Mesenchymal stem cell (in vitro differentiated cells and primary cell): ENCODE data around the gene GFY.

Experiments used
- DNase-seq: peaks from one replicate; pipeline ENCODE4 v3.0.0-alpha.2; 2013
- H2AFZ ChIP-seq: one replicate; pipeline ENCODE4 v1.6.1; 2013; ENCODE audit warnings: low read depth, mild to moderate bottlenecking, control low read depth, inconsistent platforms, low read length, moderate library complexity
- H2AK5ac ChIP-seq: 2 replicates; pipeline ENCODE4 v1.6.1; 2013; ENCODE audit warnings: low read length, moderate library complexity, mild to moderate bottlenecking, inconsistent platforms; ENCODE audit not compliant: severe bottlenecking
- H2BK120ac ChIP-seq: one replicate; pipeline ENCODE4 v1.6.1; 2013; ENCODE audit warnings: low read depth, mild to moderate bottlenecking, inconsistent platforms, low read length, moderate library complexity
- H2BK12ac ChIP-seq, 2 experiments: one replicate each; pipeline ENCODE4 v1.6.1; 2013; ENCODE audit warnings: inconsistent platforms in 2 of 2, low read length in 2 of 2, mild to moderate bottlenecking in 2 of 2, moderate library complexity in 2 of 2, control low read depth in 1 of 2
- H2BK15ac ChIP-seq: one replicate; pipeline ENCODE4 v1.6.1; 2013; ENCODE audit warnings: mild to moderate bottlenecking, low read depth, inconsistent platforms; ENCODE audit not compliant: poor library complexity, severe bottlenecking
- H2BK5ac ChIP-seq: 2 replicates; pipeline ENCODE4 v1.6.1; 2013; ENCODE audit warnings: low read depth, mild to moderate bottlenecking, low read length, control low read depth, inconsistent platforms; ENCODE audit not compliant: poor library complexity, severe bottlenecking
- H3K14ac ChIP-seq, 2 experiments: one replicate each; pipeline ENCODE4 v1.6.1; 2013; ENCODE audit warnings: inconsistent platforms in 2 of 2, low read length in 2 of 2, control low read depth in 1 of 2, mild to moderate bottlenecking in 1 of 2, moderate library complexity in 1 of 2
- H3K18ac ChIP-seq, 2 experiments: one replicate each; pipeline ENCODE4 v1.6.1; 2013; ENCODE audit warnings: inconsistent platforms in 2 of 2, low read length in 2 of 2, control low read depth in 1 of 2, low read depth in 1 of 2, mild to moderate bottlenecking in 1 of 2
- H3K23ac ChIP-seq, 2 experiments: one replicate each; pipeline ENCODE4 v1.6.1; 2013; ENCODE audit warnings: inconsistent platforms in 2 of 2, low read length in 2 of 2, mild to moderate bottlenecking in 2 of 2, moderate library complexity in 2 of 2, control low read depth in 1 of 2
- H3K27ac ChIP-seq: 2 replicates; pipeline ENCODE4 v1.5.1; 2013; ENCODE audit warnings: mild to moderate bottlenecking, moderate library complexity, low read length, control low read depth, inconsistent platforms; ENCODE audit not compliant: poor library complexity, severe bottlenecking
- H3K27me3 ChIP-seq, 2 experiments: 2 replicates each; pipeline versions ENCODE4 v1.6.1 to v1.7.0; 2013; ENCODE audit warnings: low read length in 2 of 2, mild to moderate bottlenecking in 2 of 2, moderate library complexity in 2 of 2, control low read depth in 1 of 2, inconsistent platforms in 1 of 2; ENCODE audit not compliant: control insufficient read depth in 1 of 2, insufficient read depth in 1 of 2
- H3K36me3 ChIP-seq, 2 experiments: 2 replicates each; pipeline versions ENCODE4 v1.6.1 to v1.7.0; 2013; ENCODE audit warnings: low read length in 2 of 2, control low read depth in 1 of 2, inconsistent platforms in 1 of 2, low read depth in 1 of 2, mild to moderate bottlenecking in 1 of 2; ENCODE audit not compliant: insufficient read depth in 2 of 2, control insufficient read depth in 1 of 2
- H3K4ac ChIP-seq, 2 experiments: one replicate each; pipeline ENCODE4 v1.6.1; 2013; ENCODE audit warnings: inconsistent platforms in 2 of 2, low read length in 2 of 2, mild to moderate bottlenecking in 2 of 2, moderate library complexity in 2 of 2, control low read depth in 1 of 2, low read depth in 1 of 2
- H3K4me1 ChIP-seq: 2 replicates; pipeline ENCODE4 v1.6.1; 2013; ENCODE audit warnings: low read depth, low read length, control low read depth; ENCODE audit not compliant: control insufficient read depth, insufficient read depth
- H3K4me2 ChIP-seq: 2 replicates; pipeline ENCODE4 v1.6.1; 2013; ENCODE audit warnings: low read length, mild to moderate bottlenecking, inconsistent platforms; ENCODE audit not compliant: poor library complexity, severe bottlenecking
- H3K4me3 ChIP-seq, 2 experiments: 2 replicates each; pipeline versions ENCODE4 v1.5.1 to v1.7.0; 2013; ENCODE audit warnings: low read length in 2 of 2, mild to moderate bottlenecking in 2 of 2, control low read depth in 1 of 2, low read depth in 1 of 2; ENCODE audit not compliant: insufficient read depth in 1 of 2
- H3K79me1 ChIP-seq: replicated peaks from 2 replicates; pipeline ENCODE4 v1.6.1; 2013; ENCODE audit warnings: mild to moderate bottlenecking, control low read depth, low read length, inconsistent platforms; ENCODE audit not compliant: poor library complexity, severe bottlenecking
- H3K9ac ChIP-seq: 2 replicates; pipeline ENCODE4 v1.7.0; 2013; ENCODE audit warnings: mild to moderate bottlenecking, low read length, moderate library complexity
- H3K9me3 ChIP-seq: 2 replicates; pipeline ENCODE4 v1.7.0; 2013; ENCODE audit warnings: mild to moderate bottlenecking, low read length; ENCODE audit not compliant: control insufficient read depth
- H4K8ac ChIP-seq: one replicate; pipeline ENCODE4 v1.6.1; 2013; ENCODE audit warnings: inconsistent platforms, mild to moderate bottlenecking, low read length, moderate library complexity
- H4K91ac ChIP-seq: one replicate; pipeline ENCODE4 v1.6.1; 2013; ENCODE audit warnings: mild to moderate bottlenecking, low read length, inconsistent platforms
- WGBS: methylation state at CpG from one replicate; pipeline ENCODE4 v1.1.7; 2013; ENCODE audit warnings: mixed read lengths; 5-methylcytosine and 5-hydroxymethylcytosine counted together

The GFY gene

GRCh38 chr19:49438261-49438660 lies 13.1 kb downstream of the GFY start:
- Histone ChIP-seq H3K23ac (no peak overlapping the region), H3K79me1 (no peaks in the 10 kb centered on the region), H3K4me1 (peaks cover 14% of the 10 kb centered on the region), H3K36me3 (no peaks in the 10 kb centered on the region), H4K8ac (no peak overlapping the region), H3K4ac (no peak overlapping the region), H3K9ac (no peak overlapping the region), H3K14ac (no peak overlapping the region), H2AK5ac (no peak overlapping the region), H4K91ac (no peak overlapping the region), H3K9me3 (no peaks in the 10 kb centered on the region), H2BK5ac (no peak overlapping the region), H2AFZ (no peak overlapping the region), H3K27me3 (peaks cover 68 to 73% of the 10 kb centered on the region in 2 experiments), H2BK120ac (no peak overlapping the region), H3K4me2 (no peak overlapping the region), H2BK15ac (no peak overlapping the region), H2BK12ac (no peak overlapping the region), H3K18ac (no peak overlapping the region), H3K27ac (no peak overlapping the region), H3K4me3 (no peak overlapping the region)
- no peak for DNase-seq
- 30% methylated on average over 3 of the region's 6 CpGs for WGBS

- H2BK120ac ChIP-seq: no peak overlapping the region
- peaks cover 14% of the 10 kb centered on the region for H3K4me1 ChIP-seq
- DNase-seq: no peak
- no peak overlapping the region for H4K8ac ChIP-seq
- no peaks in the 10 kb centered on the region for H3K79me1 ChIP-seq
- WGBS: 86% methylated on average over 1 of the region's 6 CpGs
- no peaks in the 10 kb centered on the region for H3K9me3 ChIP-seq
- H3K18ac ChIP-seq: no peak overlapping the region
- no peak overlapping the region for H2AK5ac ChIP-seq
- no peak overlapping the region for H2BK12ac ChIP-seq
- no peak overlapping the region for H3K27ac ChIP-seq
- no peak overlapping the region for H3K14ac ChIP-seq
- no peak overlapping the region for H3K4me3 ChIP-seq
- H3K36me3 ChIP-seq: no peaks in the 10 kb centered on the region
- H3K4ac ChIP-seq: no peak overlapping the region
- no peak overlapping the region for H2BK15ac ChIP-seq
- peaks cover 62 to 72% of the 10 kb centered on the region in 2 experiments for H3K27me3 ChIP-seq
- no peak overlapping the region for H3K4me2 ChIP-seq
- H3K9ac ChIP-seq: no peak overlapping the region
- H3K23ac ChIP-seq: peak overlapping the region in 1 of 2 experiments; percentile 23
- H2AFZ ChIP-seq: no peak overlapping the region
- H2BK5ac ChIP-seq: no peak overlapping the region
- H4K91ac ChIP-seq: no peak overlapping the region
Measured at GRCh38 chr19:49439836-49440235, 14.6 kb downstream of the GFY start.

- no peak overlapping the region for H2BK120ac ChIP-seq
- H3K27me3 ChIP-seq: peaks cover 58 to 68% of the 10 kb centered on the region in 2 experiments
- H3K4ac ChIP-seq: no peak overlapping the region
- no peak overlapping the region for H4K91ac ChIP-seq
- no peak overlapping the region for H3K4me3 ChIP-seq
- no peak overlapping the region for H2BK5ac ChIP-seq
- WGBS: 35% methylated on average over 18 of the region's 19 CpGs
- no peak overlapping the region for H3K9ac ChIP-seq
- no peak overlapping the region for H4K8ac ChIP-seq
- no peaks in the 10 kb centered on the region for H3K36me3 ChIP-seq
- peak overlapping the region; percentile 59 for H3K4me2 ChIP-seq
- no peak overlapping the region for H3K18ac ChIP-seq
- H3K23ac ChIP-seq: no peak overlapping the region
- H2BK15ac ChIP-seq: no peak overlapping the region
- H3K27ac ChIP-seq: no peak overlapping the region
- no peak overlapping the region for H2AK5ac ChIP-seq
- H3K79me1 ChIP-seq: no peaks in the 10 kb centered on the region
- H2AFZ ChIP-seq: no peak overlapping the region
- DNase-seq: no peak
- H2BK12ac ChIP-seq: no peak overlapping the region
- peaks cover 14% of the 10 kb centered on the region for H3K4me1 ChIP-seq
- no peaks in the 10 kb centered on the region for H3K9me3 ChIP-seq
- H3K14ac ChIP-seq: no peak overlapping the region
Measured at GRCh38 chr19:49440439-49441209, 15.4 kb downstream of the GFY start.

GRCh38 chr19:49441210-49441959 lies 16.2 kb downstream of the GFY start, which contains the start of gene SLC17A7:
Gene SLC17A7 (minus strand): TSS chr19:49441527. CDS start chr19:49441379, 148 bp downstream.
- no peaks in the 10 kb centered on the region for H3K79me1 ChIP-seq
- no peaks in the 10 kb centered on the region for H3K9me3 ChIP-seq
- H4K8ac ChIP-seq: no peak within 1 kb of the TSS
- no peak within 1 kb of the TSS for H3K9ac ChIP-seq
- H3K4me2 ChIP-seq: peak within 1 kb of the TSS; percentile 59
- no peak within 1 kb of the TSS for H3K18ac ChIP-seq
- no peak within 1 kb of the TSS for H2BK120ac ChIP-seq
- H2BK15ac ChIP-seq: no peak within 1 kb of the TSS
- peaks cover 13% of the 10 kb centered on the region for H3K4me1 ChIP-seq
- H3K23ac ChIP-seq: no peak within 1 kb of the TSS
- H2BK5ac ChIP-seq: no peak within 1 kb of the TSS
- no peak within 1 kb of the TSS for H3K14ac ChIP-seq
- no peak within 1 kb of the TSS for H3K4me3 ChIP-seq
- DNase-seq: peak; percentile 39
- peaks cover 54 to 60% of the 10 kb centered on the region in 2 experiments for H3K27me3 ChIP-seq
- no peak within 1 kb of the TSS for H2AK5ac ChIP-seq
- WGBS: 3% methylated on average over 43 of the region's 56 CpGs
- no peak within 1 kb of the TSS for H2AFZ ChIP-seq
- H2BK12ac ChIP-seq: no peak within 1 kb of the TSS
- no peak within 1 kb of the TSS for H3K4ac ChIP-seq
- H3K27ac ChIP-seq: no peak within 1 kb of the TSS
- peaks cover 0 to 6% of the 10 kb centered on the region in 2 experiments for H3K36me3 ChIP-seq
- no peak within 1 kb of the TSS for H4K91ac ChIP-seq
